IMR-90 (cell line): ENCODE results near the gene CACNA2D4. TPM values are rescaled to one million over a fixed set of nuclear protein-coding genes. Genes with fewer than 3 reads are reported as not detected.

ENCODE experiments used
- ATAC-seq: fragments of 200-7000 bp; cut with Tn5 transposase; 2 replicates; pipeline ENCODE4 v1.9.1; 2020; ENCODE audit warnings: low read depth, mild to moderate bottlenecking, moderate library complexity
- BruUV-seq: library from RNA; stranded (reverse); fragments of 400-500 nt; replicated peaks from 2 replicates; lab custom pipeline; 2021; lab: Mats Ljungman, UMichigan
- CTCF ChIA-PET: fragments of 300-600 bp; formaldehyde crosslinking; extraction: SDS; loops from one replicate; lab custom pipeline; 2021; ENCODE audit warnings: antibody characterized with exemption; lab: Yijun Ruan, JAX
- POLR2A ChIA-PET: fragments of 300-600 bp; sonication (Branson Sonifier 250); formaldehyde crosslinking; loops from one replicate; lab custom pipeline; 2022; ENCODE audit warnings: antibody characterized with exemption; ENCODE audit not compliant: unreplicated experiment; lab: Charles Lee
- DNase-seq: peaks from one replicate; pipeline ENCODE4 v3.0.0; 2013
- H2AFZ ChIP-seq: replicated peaks from 2 replicates; pipeline ENCODE3; 2013; ENCODE audit warnings: low read length, mild to moderate bottlenecking; ENCODE audit not compliant: poor library complexity
- H2AK5ac ChIP-seq: 2 replicates; pipeline ENCODE4 v1.6.1; 2013; ENCODE audit warnings: low read depth, low read length, inconsistent platforms
- H2AK9ac ChIP-seq: replicated peaks from 2 replicates; pipeline ENCODE3; 2013; ENCODE audit warnings: mild to moderate bottlenecking, low read depth, low read length, moderate library complexity; ENCODE audit not compliant: poor library complexity
- H2BK120ac ChIP-seq: 2 replicates; pipeline ENCODE4 v1.6.1; 2013; ENCODE audit warnings: low read depth, low read length, inconsistent platforms
- H2BK15ac ChIP-seq: 3 replicates; pipeline ENCODE4 v1.6.1; 2013; ENCODE audit warnings: low read depth, low read length, inconsistent platforms
- H2BK20ac ChIP-seq: 2 replicates; pipeline ENCODE4 v1.6.1; 2013; ENCODE audit warnings: low read depth, mild to moderate bottlenecking, inconsistent platforms, low read length, moderate library complexity
- H2BK5ac ChIP-seq: 2 replicates; pipeline ENCODE4 v1.6.1; 2013; ENCODE audit warnings: mild to moderate bottlenecking, low read depth, low read length, inconsistent platforms; ENCODE audit not compliant: poor library complexity, severe bottlenecking
- H3K14ac ChIP-seq: replicated peaks from 2 replicates; pipeline ENCODE4 v1.6.1; 2013; ENCODE audit warnings: low read depth, low read length, inconsistent platforms
- H3K18ac ChIP-seq: 2 replicates; pipeline ENCODE4 v1.6.1; 2013; ENCODE audit warnings: low read depth, low read length, control low read depth
- H3K23ac ChIP-seq: 2 replicates; pipeline ENCODE4 v1.6.1; 2013; ENCODE audit warnings: low read depth, low read length, inconsistent platforms
- H3K27ac ChIP-seq: 2 replicates; pipeline ENCODE4 v1.5.1; 2013; ENCODE audit warnings: mild to moderate bottlenecking, control low read depth, low read length; ENCODE audit not compliant: insufficient read depth
- H3K27me3 ChIP-seq: 2 replicates; pipeline ENCODE4 v1.6.1; 2013; ENCODE audit warnings: low read length; ENCODE audit not compliant: control insufficient read depth, insufficient read depth
- H3K36me3 ChIP-seq: 2 replicates; pipeline ENCODE4 v1.6.1; 2013; ENCODE audit warnings: low read length, mixed read lengths; ENCODE audit not compliant: control insufficient read depth, insufficient read depth
- H3K4ac ChIP-seq: 2 replicates; pipeline ENCODE4 v1.6.1; 2013; ENCODE audit warnings: low read depth, low read length, inconsistent platforms
- H3K4me1 ChIP-seq: 2 replicates; pipeline ENCODE4 v1.6.1; 2013; ENCODE audit warnings: low read length, mixed read lengths; ENCODE audit not compliant: control insufficient read depth, insufficient read depth
- H3K4me2 ChIP-seq: 2 replicates; pipeline ENCODE4 v1.6.1; 2013; ENCODE audit warnings: low read depth, mild to moderate bottlenecking, control low read depth, low read length, moderate library complexity
- H3K4me3 ChIP-seq: 2 replicates; pipeline ENCODE4 v1.5.1; 2013; ENCODE audit warnings: low read depth, mild to moderate bottlenecking, control low read depth, low read length, moderate library complexity; ENCODE audit not compliant: insufficient read depth
- H3K56ac ChIP-seq: 2 replicates; pipeline ENCODE4 v1.6.1; 2013; ENCODE audit warnings: low read length, inconsistent platforms; ENCODE audit not compliant: insufficient read depth; ENCODE audit errors: extremely low read depth
- H3K79me1 ChIP-seq, 2 experiments: 2 replicates each; pipeline ENCODE4 v1.6.1; 2013; ENCODE audit warnings: low read length in 2 of 2, inconsistent platforms in 1 of 2, low read depth in 1 of 2
- H3K9ac ChIP-seq: 2 replicates; pipeline ENCODE4 v1.6.1; 2013; ENCODE audit warnings: low read depth, low read length, control low read depth
- H3K9me1 ChIP-seq: 2 replicates; pipeline ENCODE4 v1.6.1; 2013; ENCODE audit warnings: low read length, inconsistent platforms; ENCODE audit not compliant: insufficient read depth
- H3K9me3 ChIP-seq: 2 replicates; pipeline ENCODE4 v1.6.1; 2013; ENCODE audit warnings: low read length; ENCODE audit not compliant: control insufficient read depth, insufficient read depth
- H4K20me1 ChIP-seq: 2 replicates; pipeline ENCODE4 v1.6.1; 2013; ENCODE audit warnings: low read length, inconsistent platforms; ENCODE audit not compliant: insufficient read depth
- H4K5ac ChIP-seq: 2 replicates; pipeline ENCODE4 v1.6.1; 2013; ENCODE audit warnings: mild to moderate bottlenecking, low read depth, low read length, control low read depth
- H4K8ac ChIP-seq, 2 experiments: 2 replicates each; pipeline ENCODE4 v1.6.1; 2013; ENCODE audit warnings: low read depth in 2 of 2, low read length in 2 of 2, control low read depth in 1 of 2, inconsistent platforms in 1 of 2
- H4K91ac ChIP-seq: 2 replicates; pipeline ENCODE4 v1.6.1; 2013; ENCODE audit warnings: low read depth, low read length, inconsistent platforms; ENCODE audit not compliant: insufficient read depth
- BHLHE40 ChIP-seq: fragments of 150-350 bp; IDR thresholded peaks from 2 replicates; pipeline ENCODE4 v1.6.1; 2016; ENCODE audit warnings: mild to moderate bottlenecking, low read depth, low read length
- CEBPB ChIP-seq: IDR thresholded peaks from 2 replicates; pipeline ENCODE4 v1.6.1; 2012; ENCODE audit warnings: low read depth, low read length, improper control_type of control experiment
- CHD1 ChIP-seq: IDR thresholded peaks from 2 replicates; pipeline ENCODE4 v1.6.1; 2012; ENCODE audit warnings: low read depth, low read length, improper control_type of control experiment
- CTCF ChIP-seq: conservative IDR thresholded peaks from 2 replicates; pipeline ENCODE4 v1.5.1; 2012; ENCODE audit warnings: mild to moderate bottlenecking, low read depth, low read length, improper control_type of control experiment
- ELK1 ChIP-seq: fragments of 150-350 bp; IDR thresholded peaks from 2 replicates; pipeline ENCODE4 v1.6.1; 2016; ENCODE audit warnings: low read depth, mild to moderate bottlenecking, low read length, moderate library complexity, borderline replicate concordance
- FOS ChIP-seq: fragments of 150-350 bp; IDR thresholded peaks from 2 replicates; pipeline ENCODE4 v1.6.1; 2016; ENCODE audit warnings: low read depth, low read length
- MAFK ChIP-seq: IDR thresholded peaks from 2 replicates; pipeline ENCODE4 v1.6.1; 2012; ENCODE audit warnings: low read depth, low read length, improper control_type of control experiment
- MXI1 ChIP-seq: IDR thresholded peaks from 2 replicates; pipeline ENCODE4 v1.6.1; 2012; ENCODE audit warnings: low read depth, mild to moderate bottlenecking, low read length, moderate library complexity, borderline replicate concordance
- NFE2L2 ChIP-seq: fragments of 150-350 bp; IDR thresholded peaks from 2 replicates; pipeline ENCODE4 v1.6.1; 2016; ENCODE audit warnings: low read depth, mild to moderate bottlenecking, low read length
- RAD21 ChIP-seq: IDR thresholded peaks from 2 replicates; pipeline ENCODE4 v1.6.1; 2012; ENCODE audit warnings: low read length, improper control_type of control experiment
- RFX5 ChIP-seq: IDR thresholded peaks from 2 replicates; pipeline ENCODE4 v1.8.0; 2012; ENCODE audit warnings: low read depth, mild to moderate bottlenecking, low read length, moderate library complexity
- USF2 ChIP-seq: fragments of 150-350 bp; IDR thresholded peaks from 2 replicates; pipeline ENCODE4 v1.6.1; 2017; ENCODE audit warnings: mild to moderate bottlenecking, antibody characterized with exemption, low read length, low read depth
- WGBS, 2 experiments: methylation state at CpG; one replicate each; pipeline versions ENCODE4 v1.1.5 to v1.1.7; 2013; ENCODE audit warnings: missing lambda C conversion rate in 2 of 2; ENCODE audit not compliant: insufficient read length in 1 of 2; ENCODE audit errors: extremely low coverage in 2 of 2; 5-methylcytosine and 5-hydroxymethylcytosine counted together
- dilution Hi-C: fragments of 300-500 bp; cut with HindIII; formaldehyde crosslinking; loops from one replicate; pipeline ENCODE4 v1.14.3; 2018; ENCODE audit warnings: low sequenced_read_pairs; ENCODE audit not compliant: unreplicated experiment
- in situ Hi-C: fragments of 300-500 bp; cut with MboI; formaldehyde crosslinking; loops from 3 replicates; pipeline ENCODE4 v1.14.3; 2019; ENCODE audit warnings: low sequenced_read_pairs, inconsistent platforms, mixed read lengths
- intact Hi-C: fragments of 100-400 bp; cut with micrococcal nuclease; formaldehyde crosslinking; loops from 2 replicates; pipeline ENCODE4 v1.10.0; 2022
- polyA plus RNA-seq, 3 experiments: library from polyadenylated mRNA; depleted of rRNA; stranded (reverse); fragments of >200 nt; gene quantifications; 2 replicates each; pipeline ENCODE4 v1.2.3, GENCODE V29; 2012; ENCODE audit warnings: low replicate concordance in 1 of 3
- total RNA-seq: library from RNA; depleted of rRNA; stranded (reverse); fragments of >200 nt; gene quantifications from 2 replicates; pipeline ENCODE4 v1.2.3, GENCODE V29; 2012

Gene CACNA2D4
- total and polyA plus RNA-seq, 2 of the 4 experiments (the other 2 are of a cell fraction) = 0.18 to 0.22 TPM

GRCh38 chr12:1815814-1816729, 102.4 kb downstream of the CACNA2D4 start (continued):
- no peak for TF ChIP-seq RFX5
- TF ChIP-seq RAD21 = no peak

GRCh38 chr12:1815108-1815507, 103.3 kb downstream of the CACNA2D4 start:
- no peaks in the 10 kb centered on the region for H3K79me1 ChIP-seq
- no peak overlapping the region for H3K14ac ChIP-seq
- H3K4me3 ChIP-seq = no peak overlapping the region
- H4K8ac ChIP-seq = no peak overlapping the region
- H4K5ac ChIP-seq = no peak overlapping the region
- H3K4me2 ChIP-seq = no peak overlapping the region
- no peak for DNase-seq
- H3K18ac ChIP-seq = no peak overlapping the region
- H3K27me3 ChIP-seq = peaks cover 43% of the 10 kb centered on the region
- in situ Hi-C loops (loop anchor here (25.0 kb wide), 1 partner anchor 472 kb away; no protein-coding TSS in a partner anchor), intact Hi-C loops (no loop called here), dilution Hi-C loops (no loop called here)
- no TSS peak for BruUV-seq
- no peak overlapping the region for H2AFZ ChIP-seq
- peaks cover 7% of the 10 kb centered on the region for H3K9me1 ChIP-seq
- H2BK15ac ChIP-seq = no peak overlapping the region
- H3K4ac ChIP-seq = no peak overlapping the region
- no peak overlapping the region for H2AK5ac ChIP-seq
- no peak overlapping the region for H3K27ac ChIP-seq
- no peaks in the 10 kb centered on the region for H3K9me3 ChIP-seq
- WGBS, 2 experiments = 50% methylated on average over 1 of the region's 3 CpGs; no CpG with 5 or more reads in 1 of the 2 experiments
- H3K23ac ChIP-seq = no peak overlapping the region
- no peak overlapping the region for H2BK120ac ChIP-seq
- no peak overlapping the region for H2BK20ac ChIP-seq
- ChIA-PET CTCF (no interaction called here), POLR2A (no interaction called here)
- no peak overlapping the region for H2AK9ac ChIP-seq
- no peak overlapping the region for H3K56ac ChIP-seq
- H4K20me1 ChIP-seq = no peaks in the 10 kb centered on the region
- no peak overlapping the region for H4K91ac ChIP-seq
- H3K4me1 ChIP-seq = no peaks in the 10 kb centered on the region; the same call in 1 of the 2 replicates
- no peak for ATAC-seq
- no peaks in the 10 kb centered on the region for H3K36me3 ChIP-seq
- H3K9ac ChIP-seq = no peak overlapping the region
- H2BK5ac ChIP-seq = no peak overlapping the region
- TF ChIP-seq RAD21 (no peak), USF2 (no peak), MAFK (no peak), CHD1 (no peak), NFE2L2 (no peak), FOS (no peak), BHLHE40 (no peak), CTCF (no peak), CEBPB (no peak), RFX5 (no peak), ELK1 (no peak), MXI1 (no peak)
